ENCODE measurements around the gene MAEA. TPM values are rescaled to one million over a fixed set of nuclear protein-coding genes. Genes with fewer than 3 reads are reported as not detected.

Gene MAEA
- total and polyA plus RNA-seq, 2 of the 8 experiments (the other 6 are each of a cell fraction or from before 2014, with no cell fraction given) = 75.8 to 133 TPM

DNA sequence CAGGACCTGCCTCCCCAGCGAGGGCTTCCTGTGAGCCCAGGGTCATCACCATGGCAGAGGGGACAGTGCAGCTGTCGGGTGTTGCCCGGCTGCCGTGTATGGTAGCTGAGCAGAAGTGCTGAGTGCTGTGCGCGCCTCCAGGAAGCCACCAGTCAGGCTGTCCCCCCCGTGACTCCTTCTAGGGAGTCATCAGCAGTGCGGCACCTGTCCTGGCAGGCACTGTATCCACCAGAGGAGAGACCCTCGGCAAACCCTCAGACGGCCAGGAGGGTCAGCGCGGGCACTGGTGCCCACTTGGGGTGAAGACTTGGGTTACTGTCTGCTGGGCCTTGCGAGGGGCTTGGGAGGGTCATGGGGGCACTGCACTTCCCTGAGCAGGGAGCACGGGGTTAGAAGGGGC lies 65.7 kb downstream of the MAEA start:
- no peak overlapping the region for H3K18ac ChIP-seq (ENCODE audit: extremely low read depth, low read length)
- H3K23ac ChIP-seq (ENCODE audit: insufficient read length) = no peak overlapping the region
- no peaks in the 10 kb centered on the region for H3K79me1 ChIP-seq (ENCODE audit: low read depth, low read length)
- H4K8ac ChIP-seq (ENCODE audit: extremely low read depth, insufficient read depth, low read length) = no peak overlapping the region
- H3K4ac ChIP-seq (replicated peaks; ENCODE audit: insufficient read length, low read depth, low read length) = no peak overlapping the region
- no peak overlapping the region for H3K14ac ChIP-seq (ENCODE audit: insufficient read length)
- no peaks in the 10 kb centered on the region for H3K4me1 ChIP-seq (replicated peaks in 1 of 4; ENCODE audit: control insufficient read depth in 3 of 4, insufficient read depth in 4 of 4, low read length in 3 of 4)
- H2AK5ac ChIP-seq (ENCODE audit: low read depth, low read length) = no peak overlapping the region
- no peak overlapping the region for H3K9ac ChIP-seq (replicated peaks in 1 of 4; ENCODE audit: extremely low read depth in 1 of 4, low read depth in 3 of 4, low read length in 3 of 4)
- H3K23me2 ChIP-seq (ENCODE audit: low read depth, low read length) = no peaks in the 10 kb centered on the region
- CTCF ChIA-PET (ENCODE audit: partially characterized antibody) = interaction anchor here (0.7 to 6.1 kb wide), 35 partner anchors 8 to 375 kb away, joined by 3 to 58 read pairs (median 4); partner anchors contain the start of gene UVSSA
- H3K36me3 ChIP-seq (ENCODE audit: control insufficient read depth in 2 of 4, insufficient read depth in 4 of 4, low read length in 3 of 4) = peaks cover 0 to 29% (median 2%) of the 10 kb centered on the region in 4 experiments; a peak in 4 of 8 replicates
- no peak overlapping the region for H3K27ac ChIP-seq (ENCODE audit: low read depth, low read length)
- no peak overlapping the region for H2BK12ac ChIP-seq (ENCODE audit: low read depth, low read length)
- H2BK120ac ChIP-seq (replicated peaks; ENCODE audit: low read depth, low read length) = no peak overlapping the region
- H2BK5ac ChIP-seq (ENCODE audit: low read depth, low read length) = no peak overlapping the region
- H4K91ac ChIP-seq (replicated peaks; ENCODE audit: insufficient read length, low read length) = no peak overlapping the region
- no peak overlapping the region for H3K4me2 ChIP-seq (ENCODE audit: insufficient read depth in 1 of 2, low read depth in 2 of 2, low read length in 2 of 2)
- no peak overlapping the region for H4K5ac ChIP-seq (ENCODE audit: insufficient read length, low read depth, low read length)
- H2BK15ac ChIP-seq (ENCODE audit: low read length) = no peak overlapping the region
- no peak for DNase-seq (ENCODE audit: low read depth in 1 of 2, low spot score in 2 of 2)
- WGBS, 2 experiments (ENCODE audit: extremely low coverage in 1 of 2, insufficient coverage in 1 of 2, insufficient read length in 1 of 2, insufficient replicate concordance in 2 of 2, low coverage in 1 of 2, low lambda C conversion rate in 2 of 2, missing lambda C conversion rate in 1 of 2) = 93% methylated on average over 8 of the region's 14 CpGs; no CpG with 5 or more reads in 1 of the 2 experiments
- TF ChIP-seq HDAC6 (IDR thresholded peaks at IDR 0.05; ENCODE audit: low read depth, low read length) (no peak), SUZ12 (IDR thresholded peaks at IDR 0.05; ENCODE audit: low read length) (no peak)
- no peaks in the 10 kb centered on the region for H3K27me3 ChIP-seq (replicated peaks in 1 of 4; ENCODE audit: control insufficient read depth in 3 of 4, extremely low read depth in 1 of 4, insufficient read depth in 3 of 4, low read length in 3 of 4)
- H3K4me3 ChIP-seq (ENCODE audit: extremely low read depth in 1 of 4, insufficient read depth in 2 of 4, low read depth in 3 of 4, low read length in 4 of 4) = no peak overlapping the region
- peaks cover 3 to 20% of the 10 kb centered on the region in 2 experiments for H4K20me1 ChIP-seq (replicated peaks in 1 of 2; ENCODE audit: control insufficient read depth in 1 of 2, insufficient read depth in 2 of 2, low read length in 2 of 2)
- no peak overlapping the region for H3K56ac ChIP-seq (replicated peaks; ENCODE audit: insufficient read length, low read depth, low read length)
- H2AFZ ChIP-seq (ENCODE audit: low read length) = no peak overlapping the region
- POLR2A ChIA-PET (ENCODE audit: partially characterized antibody) = no interaction called here
- FAIRE-seq = no peak
- H3K79me2 ChIP-seq (ENCODE audit: control insufficient read depth in 1 of 2, insufficient read depth in 2 of 2, low read length in 2 of 2) = no peaks in the 10 kb centered on the region
- no peak overlapping the region for H2BK20ac ChIP-seq (ENCODE audit: low read length)
- no peaks in the 10 kb centered on the region for H3K9me3 ChIP-seq (ENCODE audit: insufficient read depth in 2 of 2, low read depth in 1 of 2, low read length in 1 of 2)

Measured in H1 (cell line).